Neural cell (in vitro differentiated cells): ENCODE results near the gene RAP1B.

Experiments
- EZH2 ChIP-seq: fragments of 200-600, 300-800 bp; shearing (Covaris generic), sonication (generic); IDR thresholded peaks from 2 replicates; pipeline ENCODE4 v1.6.1; 2014; ENCODE audit warnings: antibody characterized with exemption, low read length, borderline replicate concordance, mild to moderate bottlenecking; ENCODE audit not compliant: insufficient read depth, poor library complexity, severe bottlenecking
- MXI1 ChIP-seq: fragments of 450-650 bp; conservative IDR thresholded peaks from 2 replicates; pipeline ENCODE4 v1.6.1; 2014; ENCODE audit warnings: antibody characterized with exemption, mild to moderate bottlenecking; ENCODE audit not compliant: poor library complexity, severe bottlenecking
- TF ChIP-seq, protein P1 (sequence below): fragments of 450-650 bp; IDR thresholded peaks from 2 replicates; pipeline ENCODE4 v1.5.1; 2014; ENCODE audit warnings: antibody characterized with exemption, mild to moderate bottlenecking, moderate library complexity; ENCODE audit not compliant: poor library complexity, severe bottlenecking
- TF ChIP-seq, protein P2 (sequence below): IDR thresholded peaks from 2 replicates; pipeline ENCODE4 v1.6.1; 2012; ENCODE audit warnings: borderline replicate concordance

DNA sequence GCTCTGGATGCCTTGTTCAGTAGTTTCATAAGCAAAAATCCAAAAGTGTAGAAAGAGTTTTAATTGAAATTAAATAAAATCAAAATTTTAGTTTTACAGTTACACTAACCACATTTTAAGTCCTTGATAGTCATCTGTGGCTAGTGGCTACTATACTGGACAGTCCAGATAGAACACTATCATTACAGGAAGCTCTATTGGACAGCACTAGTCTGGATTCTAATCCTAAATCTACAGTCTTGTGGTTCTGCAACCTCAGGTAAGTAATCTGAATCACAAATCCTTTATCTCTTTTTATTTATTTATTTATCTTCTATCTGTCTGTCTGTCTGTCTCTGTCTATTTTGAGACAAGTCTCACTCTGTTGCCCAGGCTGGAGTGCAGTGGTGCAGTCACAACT lies 18.0 kb downstream of the RAP1B start:
- TF ChIP-seq MXI1 (no peak), EZH2 (no peak)
- TF ChIP-seq, protein P1, sequence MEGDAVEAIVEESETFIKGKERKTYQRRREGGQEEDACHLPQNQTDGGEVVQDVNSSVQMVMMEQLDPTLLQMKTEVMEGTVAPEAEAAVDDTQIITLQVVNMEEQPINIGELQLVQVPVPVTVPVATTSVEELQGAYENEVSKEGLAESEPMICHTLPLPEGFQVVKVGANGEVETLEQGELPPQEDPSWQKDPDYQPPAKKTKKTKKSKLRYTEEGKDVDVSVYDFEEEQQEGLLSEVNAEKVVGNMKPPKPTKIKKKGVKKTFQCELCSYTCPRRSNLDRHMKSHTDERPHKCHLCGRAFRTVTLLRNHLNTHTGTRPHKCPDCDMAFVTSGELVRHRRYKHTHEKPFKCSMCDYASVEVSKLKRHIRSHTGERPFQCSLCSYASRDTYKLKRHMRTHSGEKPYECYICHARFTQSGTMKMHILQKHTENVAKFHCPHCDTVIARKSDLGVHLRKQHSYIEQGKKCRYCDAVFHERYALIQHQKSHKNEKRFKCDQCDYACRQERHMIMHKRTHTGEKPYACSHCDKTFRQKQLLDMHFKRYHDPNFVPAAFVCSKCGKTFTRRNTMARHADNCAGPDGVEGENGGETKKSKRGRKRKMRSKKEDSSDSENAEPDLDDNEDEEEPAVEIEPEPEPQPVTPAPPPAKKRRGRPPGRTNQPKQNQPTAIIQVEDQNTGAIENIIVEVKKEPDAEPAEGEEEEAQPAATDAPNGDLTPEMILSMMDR = no peak
- TF ChIP-seq, protein P2, sequence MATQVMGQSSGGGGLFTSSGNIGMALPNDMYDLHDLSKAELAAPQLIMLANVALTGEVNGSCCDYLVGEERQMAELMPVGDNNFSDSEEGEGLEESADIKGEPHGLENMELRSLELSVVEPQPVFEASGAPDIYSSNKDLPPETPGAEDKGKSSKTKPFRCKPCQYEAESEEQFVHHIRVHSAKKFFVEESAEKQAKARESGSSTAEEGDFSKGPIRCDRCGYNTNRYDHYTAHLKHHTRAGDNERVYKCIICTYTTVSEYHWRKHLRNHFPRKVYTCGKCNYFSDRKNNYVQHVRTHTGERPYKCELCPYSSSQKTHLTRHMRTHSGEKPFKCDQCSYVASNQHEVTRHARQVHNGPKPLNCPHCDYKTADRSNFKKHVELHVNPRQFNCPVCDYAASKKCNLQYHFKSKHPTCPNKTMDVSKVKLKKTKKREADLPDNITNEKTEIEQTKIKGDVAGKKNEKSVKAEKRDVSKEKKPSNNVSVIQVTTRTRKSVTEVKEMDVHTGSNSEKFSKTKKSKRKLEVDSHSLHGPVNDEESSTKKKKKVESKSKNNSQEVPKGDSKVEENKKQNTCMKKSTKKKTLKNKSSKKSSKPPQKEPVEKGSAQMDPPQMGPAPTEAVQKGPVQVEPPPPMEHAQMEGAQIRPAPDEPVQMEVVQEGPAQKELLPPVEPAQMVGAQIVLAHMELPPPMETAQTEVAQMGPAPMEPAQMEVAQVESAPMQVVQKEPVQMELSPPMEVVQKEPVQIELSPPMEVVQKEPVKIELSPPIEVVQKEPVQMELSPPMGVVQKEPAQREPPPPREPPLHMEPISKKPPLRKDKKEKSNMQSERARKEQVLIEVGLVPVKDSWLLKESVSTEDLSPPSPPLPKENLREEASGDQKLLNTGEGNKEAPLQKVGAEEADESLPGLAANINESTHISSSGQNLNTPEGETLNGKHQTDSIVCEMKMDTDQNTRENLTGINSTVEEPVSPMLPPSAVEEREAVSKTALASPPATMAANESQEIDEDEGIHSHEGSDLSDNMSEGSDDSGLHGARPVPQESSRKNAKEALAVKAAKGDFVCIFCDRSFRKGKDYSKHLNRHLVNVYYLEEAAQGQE = no peak
